Pancreas (tissue), 10 donors: ENCODE data around the gene COL4A1. TPM values are rescaled to one million over a fixed set of nuclear protein-coding genes. Genes with fewer than 3 reads are reported as not detected.

ENCODE experiments used
- ATAC-seq, 4 donors: fragments of 200-7000 bp; cut with Tn5 transposase; one replicate each; pipeline versions ENCODE4 v1.8.0 to v1.9.1; 2020; ENCODE audit warnings: mild to moderate bottlenecking in 4 of 4, moderate library complexity in 4 of 4
- DNase-seq, 6 donors: peaks; one replicate each; pipeline ENCODE4 v3.0.0-alpha.2; 2020
- FAIRE-seq: peaks from 2 replicates; lab custom pipeline; 2012; peaks lifted over from hg19 to GRCh38; lab: Jason Lieb, UNC
- H3K27ac ChIP-seq, 4 donors: fragments of 200-600 bp; sonication (generic); 1 replicate in 3 of 4; 2 replicates in 1 of 4; pipeline versions ENCODE4 v1.5.0 to v1.8.0; 2020
- H3K27me3 ChIP-seq, 4 donors: fragments of 200-600 bp; one replicate each; pipeline ENCODE4 v1.8.0; 2021
- H3K36me3 ChIP-seq, 3 donors: fragments of 200-600 bp; sonication (generic) in 1 of 3; one replicate each; pipeline versions ENCODE4 v1.5.0 to v1.8.0; 2020 to 2021
- H3K4me1 ChIP-seq, 3 donors: fragments of 200-600 bp; one replicate each; pipeline ENCODE4 v1.8.0; 2021
- H3K4me3 ChIP-seq, 4 donors: fragments of 200-600 bp; sonication (generic) in 2 of 4; one replicate each; pipeline versions ENCODE4 v1.5.0 to v1.8.0; 2020 to 2021
- H3K9me3 ChIP-seq, 4 donors: fragments of 200-600 bp; one replicate each; pipeline ENCODE4 v1.8.0; 2021
- CTCF ChIP-seq, 4 donors: fragments of 200-600 bp; sonication (generic) in 3 of 4; IDR thresholded peaks; one replicate each; pipeline versions ENCODE4 v1.5.0 to v1.8.0; 2021; ENCODE audit warnings: antibody characterized with exemption in 4 of 4
- WGBS, 2 donors: extraction: QIAGEN DNeasy Blood & Tissue Kit; methylation state at CpG; one replicate each; pipeline ENCODE4 v1.1.7; 2013; 5-methylcytosine and 5-hydroxymethylcytosine counted together
- intact Hi-C, 3 donors: fragments of 100-400 bp; cut with DNase I; formaldehyde crosslinking; loops; one replicate each; pipeline versions ENCODE4 v1.11.1 to v1.14.2; 2022
- polyA plus RNA-seq, 2 donors: library from polyadenylated mRNA; stranded (reverse); fragments of 200-250 nt; gene quantifications; one replicate each; pipeline ENCODE4 v1.2.3, GENCODE V29; 2013
- total RNA-seq, 6 donors: library from RNA; stranded (reverse); fragmentation: NEBNext Ultra II Directional in 4 of 6; extraction: Animal tissue kit (Norgen Biotek cat#: 25700) in 4 of 6; gene quantifications; one replicate each; pipeline versions ENCODE4 v1.2.1 to v1.2.4, GENCODE V29; 2021 to 2023
- donor health status: healthy with polysubstance abuse.
- donor health status: DM: no; HTN: no; CAD: no; lungs with moderate emphysema.
- donor health status: DM: no; HTN: no; CAD: no.
- donor health status: control.
- donor health status: control.
- donor health status: Bipolar disorder and iron deficiency.
- donor health status: DM: yes; HTN: yes; CAD: no.
- donor health status: DM: no; HTN: no; CAD: no.
- donor health status: DM: no; HTN: no; CAD: no.
- donor health status: DM: yes; HTN: yes; CAD: no.

Gene COL4A1
- total and polyA plus RNA-seq, 8 donors, result 20.7 to 167 (median 35.6) TPM

GRCh38 chr13:110269509-110270185 lies 37.3 kb downstream of the COL4A1 start:
- Histone ChIP-seq H3K4me1 (no peaks in the 10 kb centered on the region), H3K9me3 (no peaks in the 10 kb centered on the region), H3K36me3 (no peaks in the 10 kb centered on the region), H3K4me3 (no peak overlapping the region), H3K27me3 (no peaks in the 10 kb centered on the region), H3K27ac (no peak overlapping the region)
- intact Hi-C loops, result no loop called here
- 73 to 77% methylated on average over 14 of the region's 14 CpGs for WGBS, 2 donors
- FAIRE-seq (no peak), DNase-seq (no peak), ATAC-seq (no peak)
- TF ChIP-seq CTCF (IDR thresholded peaks at IDR 0.05), result no peak

- DNase-seq, result no peak
- no peaks in the 10 kb centered on the region for H3K4me1 ChIP-seq
- TF ChIP-seq CTCF (IDR thresholded peaks at IDR 0.05), result no peak
- no peak for FAIRE-seq
- H3K27ac ChIP-seq, result no peak overlapping the region
- 66 to 73% methylated on average over 16 of the region's 16 CpGs for WGBS, 2 donors
- no peak overlapping the region for H3K4me3 ChIP-seq
- H3K9me3 ChIP-seq, result no peaks in the 10 kb centered on the region
- H3K36me3 ChIP-seq, result no peaks in the 10 kb centered on the region
- intact Hi-C loops, result no loop called here
- no peak for ATAC-seq
- no peaks in the 10 kb centered on the region for H3K27me3 ChIP-seq
Measured at GRCh38 chr13:110268576-110269185, 38.3 kb downstream of the COL4A1 start.

- 61 to 62% methylated on average over 6 of the region's 6 CpGs for WGBS, 2 donors
- Histone ChIP-seq H3K9me3 (no peaks in the 10 kb centered on the region), H3K36me3 (no peaks in the 10 kb centered on the region), H3K4me1 (no peaks in the 10 kb centered on the region), H3K27ac (no peak overlapping the region), H3K27me3 (no peaks in the 10 kb centered on the region), H3K4me3 (no peak overlapping the region)
- no peak for TF ChIP-seq CTCF (IDR thresholded peaks at IDR 0.05)
- ATAC-seq (no peak), FAIRE-seq (no peak), DNase-seq (no peak)
- intact Hi-C loops, result no loop called here
Measured at GRCh38 chr13:110268061-110268460, 38.9 kb downstream of the COL4A1 start.

- DNase-seq (no peak), ATAC-seq (peak in 1 of 4 donors; percentile 13), FAIRE-seq (no peak)
- Histone ChIP-seq H3K27ac (no peak overlapping the region), H3K36me3 (no peaks in the 10 kb centered on the region), H3K9me3 (no peaks in the 10 kb centered on the region), H3K4me3 (no peak overlapping the region), H3K27me3 (no peaks in the 10 kb centered on the region), H3K4me1 (no peaks in the 10 kb centered on the region)
- no peak for TF ChIP-seq CTCF (IDR thresholded peaks at IDR 0.05)
- intact Hi-C loops, result no loop called here
- 57 to 73% methylated on average over 10 of the region's 10 CpGs for WGBS, 2 donors
Measured at GRCh38 chr13:110266983-110267382, 40.0 kb downstream of the COL4A1 start.

- no peak for ATAC-seq
- no peaks in the 10 kb centered on the region for H3K36me3 ChIP-seq
- H3K27ac ChIP-seq, result no peak overlapping the region
- no peaks in the 10 kb centered on the region for H3K27me3 ChIP-seq
- no peaks in the 10 kb centered on the region for H3K9me3 ChIP-seq
- H3K4me3 ChIP-seq, result no peak overlapping the region
- 78 to 90% methylated on average over 8 of the region's 8 CpGs for WGBS, 2 donors
- no peak for FAIRE-seq
- no peak for TF ChIP-seq CTCF (IDR thresholded peaks at IDR 0.05)
- intact Hi-C loops, result no loop called here
- no peaks in the 10 kb centered on the region for H3K4me1 ChIP-seq
- no peak for DNase-seq
Measured at GRCh38 chr13:110266431-110266809, 40.5 kb downstream of the COL4A1 start.
